ENCODE data around the gene CNTRL. TPM values are rescaled to one million over a fixed set of nuclear protein-coding genes. Genes with fewer than 3 reads are reported as not detected.

CNTRL gene
- total and polyA plus RNA-seq, 2 of the 8 experiments (the other 6 are each of a cell fraction or from before 2014, with no cell fraction given) = 5.1 to 13.9 TPM

DNA sequence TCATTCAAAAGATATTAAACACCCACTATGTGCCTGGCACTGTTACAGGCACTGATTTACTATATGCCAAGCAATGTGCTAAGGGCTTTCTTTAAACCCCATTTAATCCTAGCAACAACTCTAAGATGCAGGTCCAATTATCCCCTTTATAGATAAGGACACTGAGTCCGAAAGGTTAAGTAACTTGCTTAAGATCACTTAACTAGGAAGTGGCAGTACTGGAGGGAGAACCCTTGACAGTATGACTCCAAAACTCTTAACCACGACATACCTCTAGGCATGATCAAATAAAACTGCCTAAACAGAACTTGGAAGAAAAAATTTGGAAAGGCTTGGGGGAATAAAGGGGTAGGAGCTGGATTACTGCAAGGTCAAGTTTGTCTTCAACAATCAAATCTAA is 125.2 kb downstream of the CNTRL start:
- 79% methylated on average over 2 of the region's 2 CpGs; no CpG with 5 or more reads in 1 of the 2 experiments for WGBS, 2 experiments (ENCODE audit: extremely low coverage in 1 of 2, insufficient coverage in 1 of 2, insufficient read length in 1 of 2, insufficient replicate concordance in 2 of 2, low coverage in 1 of 2, low lambda C conversion rate in 2 of 2, missing lambda C conversion rate in 1 of 2)
- H3K36me3 ChIP-seq (ENCODE audit: control insufficient read depth in 2 of 4, insufficient read depth in 4 of 4, low read length in 3 of 4) = no peaks in the 10 kb centered on the region
- no peak overlapping the region for H2AFZ ChIP-seq (ENCODE audit: low read length)
- H2AK5ac ChIP-seq (ENCODE audit: low read depth, low read length) = no peak overlapping the region
- H3K4me1 ChIP-seq (replicated peaks in 1 of 4; ENCODE audit: control insufficient read depth in 3 of 4, insufficient read depth in 4 of 4, low read length in 3 of 4) = peaks cover 0 to 3% (median 2%) of the 10 kb centered on the region in 4 experiments; a peak in 4 of 7 replicates
- H3K79me1 ChIP-seq (ENCODE audit: low read depth, low read length) = peaks cover 5% of the 10 kb centered on the region; the same call in 1 of the 2 replicates
- H3K27me3 ChIP-seq (replicated peaks in 1 of 4; ENCODE audit: control insufficient read depth in 3 of 4, extremely low read depth in 1 of 4, insufficient read depth in 3 of 4, low read length in 3 of 4) = no peaks in the 10 kb centered on the region; a peak in 1 of 7 replicates
- H3K18ac ChIP-seq (ENCODE audit: extremely low read depth, low read length) = no peak overlapping the region
- H3K9me3 ChIP-seq (ENCODE audit: insufficient read depth in 2 of 2, low read depth in 1 of 2, low read length in 1 of 2) = no peaks in the 10 kb centered on the region
- peak overlapping the region in 2 of 4 experiments; percentile 60 to 94; a peak in 2 of 8 replicates for H3K4me3 ChIP-seq (ENCODE audit: extremely low read depth in 1 of 4, insufficient read depth in 2 of 4, low read depth in 3 of 4, low read length in 4 of 4)
- ChIA-PET CTCF (ENCODE audit: partially characterized antibody) (interaction anchor here (0.6 to 2.5 kb wide), 4 partner anchors 11 to 192 kb away, joined by 3 to 8 read pairs (median 3); no protein-coding TSS in a partner anchor), POLR2A (ENCODE audit: partially characterized antibody) (interaction anchor here (0.5 kb wide), 1 partner anchor 21 kb away, joined by 4 read pairs; no protein-coding TSS in a partner anchor)
- H4K8ac ChIP-seq (ENCODE audit: extremely low read depth, insufficient read depth, low read length) = no peak overlapping the region
- H3K9ac ChIP-seq (replicated peaks in 1 of 4; ENCODE audit: extremely low read depth in 1 of 4, low read depth in 3 of 4, low read length in 3 of 4) = no peak overlapping the region
- DNase-seq (ENCODE audit: low read depth in 1 of 2, low spot score in 2 of 2) = no peak
- peaks cover 3 to 6% of the 10 kb centered on the region in 2 experiments for H4K20me1 ChIP-seq (replicated peaks in 1 of 2; ENCODE audit: control insufficient read depth in 1 of 2, insufficient read depth in 2 of 2, low read length in 2 of 2)
- no peak overlapping the region for H3K23ac ChIP-seq (ENCODE audit: insufficient read length)
- H3K4me2 ChIP-seq (ENCODE audit: insufficient read depth in 1 of 2, low read depth in 2 of 2, low read length in 2 of 2) = peak overlapping the region; percentile 87 to 94; a peak in 3 of 4 replicates
- H2BK15ac ChIP-seq (ENCODE audit: low read length) = no peak overlapping the region
- FAIRE-seq = no peak
- H3K56ac ChIP-seq (replicated peaks; ENCODE audit: insufficient read length, low read depth, low read length) = no peak overlapping the region
- H2BK12ac ChIP-seq (ENCODE audit: low read depth, low read length) = no peak overlapping the region
- H3K27ac ChIP-seq (ENCODE audit: low read depth, low read length) = no peak overlapping the region
- H4K5ac ChIP-seq (ENCODE audit: insufficient read length, low read depth, low read length) = no peak overlapping the region
- no peak overlapping the region for H2BK20ac ChIP-seq (ENCODE audit: low read length)
- no peak overlapping the region for H4K91ac ChIP-seq (replicated peaks; ENCODE audit: insufficient read length, low read length)
- peaks cover 12 to 61% of the 10 kb centered on the region in 2 experiments; a peak in 3 of 4 replicates for H3K79me2 ChIP-seq (ENCODE audit: control insufficient read depth in 1 of 2, insufficient read depth in 2 of 2, low read length in 2 of 2)
- no peak overlapping the region for H3K4ac ChIP-seq (replicated peaks; ENCODE audit: insufficient read length, low read depth, low read length)
- no peak for TF ChIP-seq TAF7 (optimal IDR thresholded peaks at IDR 0.05; ENCODE audit: borderline replicate concordance, low read depth, low read length)
- TF ChIP-seq GTF2F1 (IDR thresholded peaks at IDR 0.05; ENCODE audit: borderline replicate concordance, low read depth, low read length) = no peak
- no peak overlapping the region for H2BK5ac ChIP-seq (ENCODE audit: low read depth, low read length)
- H2BK120ac ChIP-seq (replicated peaks; ENCODE audit: low read depth, low read length) = no peak overlapping the region
- H3K14ac ChIP-seq (ENCODE audit: insufficient read length) = no peak overlapping the region
- H3K23me2 ChIP-seq (ENCODE audit: low read depth, low read length) = peaks cover 8% of the 10 kb centered on the region
